Activated gamma-delta T cell treated with Interleukin-2 at 50 U/mL for 16 hours (primary cell): Measurements from ENCODE around the gene OR4D10.
"Not testable (repeated sequence)": the region's sequence is repeated elsewhere in the genome, so short reads cannot be mapped to it uniquely, and the experiment has no call there.

Experiments
- DNase-seq: peaks from one replicate; pipeline ENCODE4 v3.0.0-alpha.2; 2020

OR4D10 gene

GRCh38 chr11:59473015-59473414 lies at the start of gene OR4D10:
OR4D10 (plus strand) TSS chr11:59473315; CDS start chr11:59477430, 4,115 bp downstream.
- no peak for DNase-seq

DNA sequence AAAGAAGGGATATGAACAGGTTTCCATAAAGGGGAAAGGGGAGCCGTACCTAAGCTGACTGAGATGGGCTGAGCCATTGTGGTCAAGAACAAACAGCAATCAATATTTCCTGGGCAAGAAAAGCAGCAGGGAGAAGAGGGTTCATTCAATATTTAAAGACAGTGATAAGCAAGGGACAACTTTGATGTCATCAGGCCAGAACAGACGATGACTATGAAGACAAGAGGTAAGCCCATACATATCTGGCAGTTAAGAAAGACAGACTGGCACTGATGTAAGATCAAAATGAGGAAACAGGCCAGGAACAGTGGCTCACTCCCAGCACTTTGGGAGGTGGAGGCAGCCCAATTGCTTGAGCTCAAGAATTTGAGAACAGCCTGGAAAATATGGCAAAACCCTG lies 49.3 kb upstream of the OR4D10 start:
- DNase-seq: no peak

GRCh38 chr11:59425131-59425530 lies 48.0 kb upstream of the OR4D10 start:
- DNase-seq: no peak

- no peak for DNase-seq
Measured at GRCh38 chr11:59426361-59427067, 46.6 kb upstream of the OR4D10 start, which contains the start of gene OR5A2. OR5A2 (minus strand) TSS chr11:59426413; CDS start chr11:59422953, 3,460 bp downstream.

DNA sequence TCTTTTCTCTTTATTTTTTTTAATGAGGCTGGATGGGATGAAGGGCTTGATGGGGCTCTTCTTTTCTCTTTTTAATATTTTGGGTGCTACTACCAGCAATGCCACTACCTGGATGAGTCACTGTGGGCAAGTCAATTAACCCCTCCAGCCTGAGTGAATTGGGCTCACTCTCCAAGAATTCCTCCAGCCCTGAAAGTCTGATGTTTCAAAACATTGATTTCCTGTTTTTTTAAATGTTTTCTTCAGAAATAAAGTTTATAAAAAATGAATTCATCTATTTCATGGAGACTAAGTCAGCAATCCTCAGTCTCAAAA lies 46.1 kb upstream of the OR4D10 start:
- DNase-seq: no peak

DNA sequence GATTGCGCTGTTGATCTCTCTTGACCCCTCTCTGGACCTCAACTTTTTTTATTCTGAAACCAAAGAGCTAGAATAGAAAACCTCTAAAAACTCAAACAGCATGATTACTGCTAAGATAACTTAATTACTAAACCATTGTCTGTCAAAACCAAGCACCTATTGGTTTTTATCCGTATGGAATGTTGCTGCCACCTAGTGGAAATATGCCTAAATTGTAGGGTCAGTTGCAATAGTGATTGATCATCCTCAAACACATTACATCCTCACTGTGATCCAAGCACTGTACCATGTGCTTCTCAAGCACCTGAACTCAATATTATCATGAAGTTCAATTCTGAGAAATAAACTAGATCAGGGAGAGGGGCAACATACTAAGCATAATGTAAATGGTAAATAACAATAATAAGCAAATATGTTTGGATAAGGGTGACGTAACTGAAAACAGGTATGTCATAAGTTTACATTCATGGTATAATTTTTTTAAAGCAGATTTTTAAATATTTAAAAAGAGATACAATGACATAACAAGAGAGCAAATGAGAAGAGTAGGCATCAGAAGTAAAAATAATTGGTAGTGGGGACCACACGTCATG lies 43.1 kb upstream of the OR4D10 start:
- peak; percentile 15 for DNase-seq

DNA sequence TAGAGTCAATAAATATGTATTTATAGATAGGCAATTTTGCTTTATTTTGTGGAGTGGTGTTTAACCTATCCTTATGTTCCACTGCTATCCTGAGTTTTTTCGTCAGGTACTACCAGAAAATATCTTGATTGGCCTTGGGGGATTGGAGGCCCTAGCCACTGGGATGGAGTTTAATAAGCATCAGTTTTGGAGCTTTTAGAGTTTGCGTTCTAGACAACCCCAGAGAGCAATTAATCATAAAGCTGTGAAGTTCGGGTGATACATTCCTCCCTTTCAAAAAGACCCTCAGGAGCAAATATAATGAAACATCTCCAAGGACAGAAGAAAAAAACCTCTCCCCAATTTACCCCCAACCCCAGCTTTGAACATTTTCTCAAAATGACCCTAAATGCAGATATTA lies 36.9 kb upstream of the OR4D10 start, which contains the start of gene OR5A1:
Gene OR5A1 (plus strand): TSS at position 301 of the 400 bp plus-strand sequence. CDS start 6,700 bp downstream, outside the sequence.
- no peak for DNase-seq

- DNase-seq: no peak
Measured at GRCh38 chr11:59437770-59438169, 35.3 kb upstream of the OR4D10 start.

- not testable (repeated sequence) for DNase-seq
Measured at GRCh38 chr11:59445624-59446023, 27.5 kb upstream of the OR4D10 start.

DNA sequence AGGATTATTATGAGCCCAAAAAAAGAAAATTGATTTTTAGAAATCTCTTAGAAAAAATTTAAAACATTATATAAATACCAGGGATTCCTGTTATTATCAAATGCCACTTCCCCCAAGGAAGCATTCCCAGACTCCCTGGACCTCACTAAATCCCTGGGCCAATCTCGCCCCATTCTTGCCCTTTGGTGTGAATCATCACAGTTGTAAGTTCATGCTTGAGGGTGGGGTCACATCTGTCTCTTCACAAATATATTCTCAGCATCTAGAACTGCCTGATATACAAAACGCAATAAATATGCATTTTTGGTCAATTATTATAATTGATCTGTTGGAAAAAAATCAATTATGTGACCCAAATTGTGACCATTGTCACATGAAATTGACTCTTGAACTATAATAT lies 24.6 kb upstream of the OR4D10 start:
- DNase-seq: no peak

DNA sequence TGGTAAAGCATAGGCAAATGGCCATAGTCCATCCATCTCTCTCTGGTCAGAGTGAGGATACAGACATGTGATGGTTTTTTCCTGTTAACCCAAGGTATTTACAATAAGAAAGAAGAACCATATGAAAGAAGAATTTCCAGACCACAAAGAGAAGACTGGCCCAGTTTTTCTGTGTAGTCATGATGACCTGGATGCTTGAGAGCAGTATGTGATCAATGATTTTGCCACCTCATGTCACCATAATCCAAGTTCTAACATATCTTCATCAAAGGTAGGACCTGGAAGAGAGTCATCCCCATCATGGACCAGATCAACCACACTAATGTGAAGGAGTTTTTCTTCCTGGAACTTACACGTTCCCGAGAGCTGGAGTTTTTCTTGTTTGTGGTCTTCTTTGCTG lies 16.5 kb upstream of the OR4D10 start, which contains the start of gene OR4D6:
Gene OR4D6 (plus strand): TSS at position 301 of the 400 bp plus-strand sequence. CDS start 0 bp downstream, at position 301.
- no peak for DNase-seq

DNA sequence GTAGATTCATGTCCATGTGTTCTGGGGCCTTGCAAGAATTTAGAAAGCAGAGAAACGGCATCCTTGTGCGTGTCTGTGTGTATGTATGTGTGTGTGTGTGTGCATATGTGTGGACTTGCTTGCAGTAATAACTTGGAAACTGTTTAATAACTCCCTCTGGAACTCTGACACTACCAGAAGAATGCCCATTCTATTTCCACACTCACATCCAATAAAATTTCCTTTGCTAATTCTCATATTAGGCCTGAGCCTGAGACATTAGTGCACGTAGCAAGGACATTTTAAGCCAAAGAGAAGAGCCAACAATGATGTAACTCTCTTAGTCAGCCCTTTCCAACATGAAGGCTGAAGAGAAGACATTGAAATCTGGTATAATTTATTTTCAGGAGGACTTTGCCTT lies 13.2 kb upstream of the OR4D10 start:
- DNase-seq: no peak

GRCh38 chr11:59463190-59463641 lies 9.9 kb upstream of the OR4D10 start:
- no peak for DNase-seq

DNA sequence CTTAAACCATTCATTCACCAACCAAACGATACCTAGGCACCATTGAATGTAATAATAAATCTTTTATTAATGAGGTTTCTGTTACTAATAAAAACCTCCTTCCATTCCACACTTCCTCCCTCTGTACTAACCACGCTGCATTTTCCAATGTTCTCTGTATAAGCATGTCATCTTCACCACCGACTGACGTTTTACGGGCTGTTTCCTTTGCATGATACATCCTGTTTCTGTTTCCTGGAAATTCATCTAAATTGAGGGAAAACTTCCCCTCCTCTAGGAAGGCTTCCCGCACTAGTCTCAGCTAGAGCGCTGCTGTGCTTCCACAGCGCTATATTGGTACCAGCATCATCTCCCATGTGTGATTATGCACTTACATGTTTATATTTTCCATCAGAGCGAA lies 2.1 kb downstream of the OR4D10 start:
- no peak for DNase-seq

DNA sequence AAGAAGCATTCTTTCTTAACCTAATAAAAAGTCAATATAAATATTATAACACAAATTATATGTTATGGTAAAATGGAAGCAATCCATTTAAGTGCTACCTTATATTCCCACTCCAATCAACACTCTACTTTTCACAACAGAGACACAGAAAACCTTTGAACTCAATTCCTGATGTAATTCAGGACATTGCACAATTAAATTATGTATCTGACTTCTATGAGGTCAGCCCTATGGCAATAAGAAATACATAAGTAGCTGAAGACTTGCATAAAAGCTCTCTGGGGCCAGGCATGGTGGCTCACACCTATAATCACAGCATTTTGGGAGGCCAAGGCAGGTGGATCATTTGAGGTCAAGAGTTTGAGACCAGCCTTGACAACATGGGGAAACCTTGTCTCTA lies 6.8 kb downstream of the OR4D10 start:
- no peak for DNase-seq

DNA sequence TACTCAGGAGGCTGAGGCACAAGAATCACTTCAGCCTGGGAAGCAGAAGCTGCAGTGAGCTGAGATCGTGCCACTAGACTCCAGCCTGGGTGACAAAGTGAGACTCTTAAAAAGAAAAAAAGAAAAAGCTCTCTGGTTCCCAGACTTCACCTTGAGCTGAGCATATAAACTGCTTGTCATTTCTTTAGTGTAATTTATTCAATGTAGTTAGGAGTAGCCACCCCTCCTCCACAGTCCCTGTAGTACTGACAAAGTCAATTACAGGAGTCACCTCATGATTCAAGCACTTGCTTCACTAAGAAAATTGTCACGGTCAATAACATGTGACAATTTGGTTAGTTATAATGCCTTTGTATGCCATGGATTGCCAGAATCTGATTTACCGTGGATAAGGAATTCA lies 7.2 kb downstream of the OR4D10 start:
- no peak for DNase-seq

- no peak for DNase-seq
Measured at GRCh38 chr11:59501931-59502330, 28.8 kb downstream of the OR4D10 start.

DNA sequence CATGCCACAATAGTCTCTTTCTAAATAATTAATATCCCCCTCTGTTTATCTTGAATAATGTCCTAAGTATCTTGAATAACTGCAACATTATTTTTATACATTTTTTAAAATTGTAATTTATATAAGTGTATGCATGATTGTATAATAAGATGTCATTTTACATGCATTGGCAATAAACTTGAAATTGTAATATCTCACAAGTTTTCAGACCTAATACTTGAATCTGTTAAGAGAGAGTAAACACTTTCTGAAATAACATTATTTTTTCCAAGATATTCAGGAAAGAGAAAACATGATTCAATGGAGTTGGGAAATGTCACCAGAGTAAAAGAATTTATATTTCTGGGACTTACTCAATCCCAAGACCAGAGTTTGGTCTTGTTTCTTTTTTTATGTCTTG lies 30.2 kb downstream of the OR4D10 start, which contains the start of gene OR4D11:
Gene OR4D11 (plus strand): TSS at position 301 of the 400 bp plus-strand sequence. CDS start 0 bp downstream, at position 301.
- DNase-seq: no peak

- no peak for DNase-seq
Measured at GRCh38 chr11:59510941-59511589, 38.0 kb downstream of the OR4D10 start, which contains the start of gene OR4D9. OR4D9 (plus strand) TSS chr11:59511539; CDS start chr11:59514913, 3,374 bp downstream.

- no peak for DNase-seq
Measured at GRCh38 chr11:59511675-59512074, 38.6 kb downstream of the OR4D10 start.

DNA sequence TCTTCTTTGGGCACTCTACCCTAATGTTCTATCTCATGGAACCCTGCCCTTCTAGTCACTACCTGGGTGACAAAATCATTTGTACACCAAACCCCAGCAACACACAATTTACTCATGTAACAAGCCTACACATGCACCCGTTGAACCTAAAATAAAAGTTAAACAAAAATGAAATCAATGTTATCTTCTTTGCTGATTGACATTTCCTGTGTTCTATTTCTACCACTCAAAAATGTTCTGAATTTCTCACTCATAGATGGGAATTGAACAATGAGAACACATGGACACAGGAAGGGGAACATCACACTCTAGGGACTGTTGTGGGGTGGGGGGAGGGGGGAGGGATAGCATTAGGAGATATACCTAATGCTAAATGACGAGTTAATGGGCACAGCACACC lies 47.0 kb downstream of the OR4D10 start:
- DNase-seq: not testable (repeated sequence)

DNA sequence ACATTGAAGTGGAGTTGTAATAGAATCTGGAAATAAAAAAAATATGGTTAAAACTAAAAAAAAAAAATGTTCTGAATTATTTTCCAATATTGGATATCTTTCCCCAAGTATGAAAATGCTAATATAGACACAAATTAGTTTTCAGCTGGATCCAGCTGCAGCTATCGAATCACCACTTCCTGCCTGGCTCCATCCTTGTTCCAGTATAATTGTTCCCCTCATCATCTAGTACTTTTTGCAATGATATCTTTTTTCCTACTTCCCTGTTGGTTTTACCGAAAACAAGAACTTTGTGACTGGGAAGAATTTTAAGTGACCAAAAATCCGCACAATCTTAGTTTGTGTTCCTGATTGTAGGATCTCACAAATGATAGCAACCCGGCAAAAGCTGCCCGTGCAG lies 47.6 kb downstream of the OR4D10 start:
- DNase-seq: no peak

- no peak for DNase-seq
Measured at GRCh38 chr11:59523541-59523940, 50.4 kb downstream of the OR4D10 start.

DNA sequence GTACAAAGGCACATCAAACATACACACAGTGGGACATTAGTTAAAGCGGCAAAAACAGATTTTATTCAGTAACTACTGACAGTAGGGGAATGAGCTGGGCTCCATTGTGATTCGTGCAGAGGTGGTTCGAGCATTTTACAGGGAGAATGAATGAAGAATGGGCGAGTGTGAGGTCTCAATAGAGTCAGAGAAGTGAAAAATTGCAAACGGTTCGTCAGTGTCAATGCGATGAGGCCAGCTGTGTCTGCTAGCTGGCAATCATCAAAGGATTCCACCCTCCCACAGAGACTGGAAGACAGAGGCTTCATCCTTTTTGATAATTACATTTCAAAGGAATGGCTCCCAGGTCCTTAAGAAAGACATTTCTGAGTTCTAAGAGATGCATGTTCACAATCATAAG lies 55.6 kb downstream of the OR4D10 start:
- no peak for DNase-seq
